Muscle layer of duodenum (tissue), 2 donors: ENCODE measurements around the gene PDCD1LG2.

Experiments
- H3K27ac ChIP-seq: one replicate; pipeline ENCODE4 v1.7.0; 2013; ENCODE audit warnings: mild to moderate bottlenecking, low read length
- H3K27me3 ChIP-seq: one replicate; pipeline ENCODE4 v1.7.0; 2013; ENCODE audit warnings: low read depth, mild to moderate bottlenecking, control low read depth, low read length
- H3K36me3 ChIP-seq, 2 donors: one replicate each; pipeline ENCODE4 v1.7.0; 2013; ENCODE audit warnings: low read length in 2 of 2, control low read depth in 1 of 2, mild to moderate bottlenecking in 1 of 2; ENCODE audit not compliant: insufficient read depth in 2 of 2, control insufficient read depth in 1 of 2
- H3K4me1 ChIP-seq, 2 donors: one replicate each; pipeline ENCODE4 v1.7.0; 2013; ENCODE audit warnings: low read length in 2 of 2, mild to moderate bottlenecking in 2 of 2, control low read depth in 1 of 2, moderate library complexity in 1 of 2; ENCODE audit not compliant: insufficient read depth in 2 of 2, control insufficient read depth in 1 of 2
- H3K4me3 ChIP-seq, 2 donors: one replicate each; pipeline ENCODE4 v1.7.0; 2013; ENCODE audit warnings: low read length in 2 of 2, low read depth in 1 of 2, mild to moderate bottlenecking in 1 of 2
- H3K9me3 ChIP-seq, 2 donors: one replicate each; pipeline ENCODE4 v1.7.0; 2013; ENCODE audit warnings: low read length in 2 of 2, control low read depth in 1 of 2, mild to moderate bottlenecking in 1 of 2; ENCODE audit not compliant: control insufficient read depth in 1 of 2
- donor health status: healthy.

Gene PDCD1LG2

GRCh38 chr9:5543875-5544702 is 33.8 kb downstream of the PDCD1LG2 start:
- Histone ChIP-seq H3K4me3 (no peak overlapping the region), H3K4me1 (no peaks in the 10 kb centered on the region), H3K27ac (no peak overlapping the region), H3K9me3 (no peaks in the 10 kb centered on the region), H3K27me3 (no peaks in the 10 kb centered on the region), H3K36me3 (no peaks in the 10 kb centered on the region)

- Histone ChIP-seq H3K27ac (no peak overlapping the region), H3K36me3 (no peaks in the 10 kb centered on the region), H3K9me3 (no peaks in the 10 kb centered on the region), H3K4me1 (no peaks in the 10 kb centered on the region), H3K27me3 (no peaks in the 10 kb centered on the region), H3K4me3 (no peak overlapping the region)
These were observed 39.6 kb downstream of the PDCD1LG2 start for GRCh38 chr9:5549658-5550650.

GRCh38 chr9:5551368-5552150 is 41.2 kb downstream of the PDCD1LG2 start:
- no peak overlapping the region for H3K4me3 ChIP-seq
- H3K36me3 ChIP-seq = no peaks in the 10 kb centered on the region
- no peaks in the 10 kb centered on the region for H3K4me1 ChIP-seq
- no peaks in the 10 kb centered on the region for H3K27me3 ChIP-seq
- H3K9me3 ChIP-seq = no peaks in the 10 kb centered on the region
- H3K27ac ChIP-seq = no peak overlapping the region

GRCh38 chr9:5552301-5552700 is 42.0 kb downstream of the PDCD1LG2 start:
- no peaks in the 10 kb centered on the region for H3K9me3 ChIP-seq
- no peak overlapping the region for H3K4me3 ChIP-seq
- no peaks in the 10 kb centered on the region for H3K36me3 ChIP-seq
- no peaks in the 10 kb centered on the region for H3K27me3 ChIP-seq
- H3K27ac ChIP-seq = no peak overlapping the region
- peaks cover 1 to 6% of the 10 kb centered on the region in 2 donors for H3K4me1 ChIP-seq

GRCh38 chr9:5553211-5553610 is 42.9 kb downstream of the PDCD1LG2 start:
- Histone ChIP-seq H3K9me3 (no peaks in the 10 kb centered on the region), H3K36me3 (no peaks in the 10 kb centered on the region), H3K4me1 (peaks cover 6 to 10% of the 10 kb centered on the region in 2 donors), H3K27ac (no peak overlapping the region), H3K4me3 (no peak overlapping the region), H3K27me3 (no peaks in the 10 kb centered on the region)

GRCh38 chr9:5554254-5554653 is 43.9 kb downstream of the PDCD1LG2 start:
- Histone ChIP-seq H3K27ac (no peak overlapping the region), H3K4me1 (peaks cover 6 to 10% of the 10 kb centered on the region in 2 donors), H3K9me3 (no peaks in the 10 kb centered on the region), H3K36me3 (no peaks in the 10 kb centered on the region), H3K4me3 (no peak overlapping the region), H3K27me3 (no peaks in the 10 kb centered on the region)

- peaks cover 6 to 10% of the 10 kb centered on the region in 2 donors for H3K4me1 ChIP-seq
These were observed 45.9 kb downstream of the PDCD1LG2 start for GRCh38 chr9:5556101-5556705.

GRCh38 chr9:5557606-5558587 is 47.6 kb downstream of the PDCD1LG2 start:
- Histone ChIP-seq H3K4me1 (peaks cover 6 to 10% of the 10 kb centered on the region in 2 donors), H3K4me3 (no peak overlapping the region), H3K27me3 (no peaks in the 10 kb centered on the region), H3K36me3 (no peaks in the 10 kb centered on the region), H3K9me3 (no peaks in the 10 kb centered on the region), H3K27ac (no peak overlapping the region)

More at GRCh38 chr9:5556101-5556705, 45.9 kb downstream of the PDCD1LG2 start:
- H3K9me3 ChIP-seq = no peaks in the 10 kb centered on the region
- H3K36me3 ChIP-seq = no peaks in the 10 kb centered on the region
- no peak overlapping the region for H3K4me3 ChIP-seq
- no peaks in the 10 kb centered on the region for H3K27me3 ChIP-seq
- no peak overlapping the region for H3K27ac ChIP-seq

GRCh38 chr9:5559659-5560058 is 49.3 kb downstream of the PDCD1LG2 start:
- Histone ChIP-seq H3K36me3 (no peaks in the 10 kb centered on the region), H3K4me3 (no peak overlapping the region), H3K27ac (no peak overlapping the region), H3K4me1 (peaks cover 6 to 10% of the 10 kb centered on the region in 2 donors), H3K9me3 (no peaks in the 10 kb centered on the region), H3K27me3 (no peaks in the 10 kb centered on the region)
